Transverse colon (tissue), 3 donors: ENCODE results near the gene C7orf25.

Experiments used
- CTCF ChIP-seq, 5 experiments: fragments of 200-600 bp in 3 of 5; fragments of 450-650 bp in 2 of 5; sonication (generic) in 3 of 5; IDR thresholded peaks; 1 replicate in 2 of 5; 2 replicates in 3 of 5; pipeline ENCODE4 v1.5.1; 2016 to 2017; ENCODE audit warnings: antibody characterized with exemption in 5 of 5, inconsistent platforms in 3 of 5, mild to moderate bottlenecking in 2 of 5, moderate library complexity in 1 of 5
- EP300 ChIP-seq: sonication (generic); formaldehyde crosslinking; IDR thresholded peaks from one replicate; pipeline ENCODE4 v1.6.1; 2017; ENCODE audit warnings: antibody characterized with exemption, low read depth
- POLR2A ChIP-seq: fragments of 450-650 bp; IDR thresholded peaks from one replicate; pipeline ENCODE4 v1.6.1; 2016; ENCODE audit warnings: antibody characterized with exemption, mild to moderate bottlenecking, moderate library complexity

GRCh38 chr7:42907316-42907715 lies 4.6 kb downstream of the C7orf25 start:
- TF ChIP-seq CTCF (IDR thresholded peaks at IDR 0.05) (no peak), EP300 (no peak), POLR2A (no peak)
